ENCODE data around the gene ITGB3BP. TPM values are rescaled to one million over a fixed set of nuclear protein-coding genes. Genes with fewer than 3 reads are reported as not detected.

Gene ITGB3BP
- total RNA-seq, 1 experiment from 2014 or later, result 50.2 TPM

DNA sequence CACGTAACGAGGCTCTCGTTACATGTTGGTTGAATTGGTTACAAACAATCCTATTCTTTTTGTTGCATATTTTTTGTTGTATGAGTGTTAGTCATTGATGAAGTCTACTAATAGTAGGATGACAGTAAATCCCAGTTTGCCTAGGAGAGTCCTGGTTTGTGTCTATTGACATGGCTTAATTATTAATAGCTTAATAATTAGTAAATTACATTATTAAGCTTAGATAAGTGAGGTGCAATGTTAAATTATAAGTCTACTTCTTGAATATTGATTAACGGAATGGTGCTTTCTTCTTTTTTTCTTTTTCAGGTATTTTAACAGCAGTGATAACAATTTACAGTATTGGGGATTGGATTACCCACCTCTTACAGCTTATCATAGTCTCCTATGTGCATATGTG, 121.1 kb downstream of the ITGB3BP start:
- CTCF ChIA-PET, result no interaction called here
- peaks cover 15% of the 10 kb centered on the region for H3K36me3 Mint-ChIP-seq

More for the DNA sequence above, 121.1 kb downstream of the ITGB3BP start:
- DNase-seq (ENCODE audit: low spot score) (no peak), ATAC-seq (no peak)
- Mint-ChIP-seq H3K4me3 (no peak overlapping the region), H3K9me3 (peaks cover 8% of the 10 kb centered on the region), H3K27me3 (ENCODE audit: low read depth) (no peaks in the 10 kb centered on the region), H3K4me1 (0 out of 2 replicates have a peak, but pooled peaks cover 2% of the 10 kb centered on the region), H3K27ac (no peak overlapping the region)
- TF ChIP-seq SMAD4 (CRISPR knock-in tag; IDR thresholded peaks at IDR 0.05) (no peak), CREB1 (CRISPR knock-in tag; IDR thresholded peaks at IDR 0.05) (no peak), ZNF396 (CRISPR knock-in tag; IDR thresholded peaks at IDR 0.05; ENCODE audit: borderline replicate concordance) (no peak), ZNF423 (CRISPR knock-in tag; IDR thresholded peaks at IDR 0.05) (no peak), SMAD3 (CRISPR knock-in tag; IDR thresholded peaks at IDR 0.05; ENCODE audit: borderline replicate concordance) (no peak), RELA (CRISPR knock-in tag; IDR thresholded peaks at IDR 0.05; ENCODE audit: borderline replicate concordance) (no peak), RORB (CRISPR knock-in tag; IDR thresholded peaks at IDR 0.05) (no peak), CBFB (CRISPR knock-in tag; IDR thresholded peaks at IDR 0.05; ENCODE audit: low read depth) (no peak), JUN (CRISPR knock-in tag; IDR thresholded peaks at IDR 0.05) (no peak), PRRX2 (CRISPR knock-in tag; IDR thresholded peaks at IDR 0.05) (no peak), FOXK1 (CRISPR knock-in tag; IDR thresholded peaks at IDR 0.05) (no peak), ZNF121 (CRISPR knock-in tag; IDR thresholded peaks at IDR 0.05) (no peak), CREM (CRISPR knock-in tag; IDR thresholded peaks at IDR 0.05) (no peak), MYBL2 (CRISPR knock-in tag; IDR thresholded peaks at IDR 0.05) (no peak)
- TF ChIP-seq, protein P1, sequence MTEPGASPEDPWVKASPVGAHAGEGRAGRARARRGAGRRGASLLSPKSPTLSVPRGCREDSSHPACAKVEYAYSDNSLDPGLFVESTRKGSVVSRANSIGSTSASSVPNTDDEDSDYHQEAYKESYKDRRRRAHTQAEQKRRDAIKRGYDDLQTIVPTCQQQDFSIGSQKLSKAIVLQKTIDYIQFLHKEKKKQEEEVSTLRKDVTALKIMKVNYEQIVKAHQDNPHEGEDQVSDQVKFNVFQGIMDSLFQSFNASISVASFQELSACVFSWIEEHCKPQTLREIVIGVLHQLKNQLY (CRISPR knock-in tag; IDR thresholded peaks at IDR 0.05), result no peak
- TF ChIP-seq, protein P2, sequence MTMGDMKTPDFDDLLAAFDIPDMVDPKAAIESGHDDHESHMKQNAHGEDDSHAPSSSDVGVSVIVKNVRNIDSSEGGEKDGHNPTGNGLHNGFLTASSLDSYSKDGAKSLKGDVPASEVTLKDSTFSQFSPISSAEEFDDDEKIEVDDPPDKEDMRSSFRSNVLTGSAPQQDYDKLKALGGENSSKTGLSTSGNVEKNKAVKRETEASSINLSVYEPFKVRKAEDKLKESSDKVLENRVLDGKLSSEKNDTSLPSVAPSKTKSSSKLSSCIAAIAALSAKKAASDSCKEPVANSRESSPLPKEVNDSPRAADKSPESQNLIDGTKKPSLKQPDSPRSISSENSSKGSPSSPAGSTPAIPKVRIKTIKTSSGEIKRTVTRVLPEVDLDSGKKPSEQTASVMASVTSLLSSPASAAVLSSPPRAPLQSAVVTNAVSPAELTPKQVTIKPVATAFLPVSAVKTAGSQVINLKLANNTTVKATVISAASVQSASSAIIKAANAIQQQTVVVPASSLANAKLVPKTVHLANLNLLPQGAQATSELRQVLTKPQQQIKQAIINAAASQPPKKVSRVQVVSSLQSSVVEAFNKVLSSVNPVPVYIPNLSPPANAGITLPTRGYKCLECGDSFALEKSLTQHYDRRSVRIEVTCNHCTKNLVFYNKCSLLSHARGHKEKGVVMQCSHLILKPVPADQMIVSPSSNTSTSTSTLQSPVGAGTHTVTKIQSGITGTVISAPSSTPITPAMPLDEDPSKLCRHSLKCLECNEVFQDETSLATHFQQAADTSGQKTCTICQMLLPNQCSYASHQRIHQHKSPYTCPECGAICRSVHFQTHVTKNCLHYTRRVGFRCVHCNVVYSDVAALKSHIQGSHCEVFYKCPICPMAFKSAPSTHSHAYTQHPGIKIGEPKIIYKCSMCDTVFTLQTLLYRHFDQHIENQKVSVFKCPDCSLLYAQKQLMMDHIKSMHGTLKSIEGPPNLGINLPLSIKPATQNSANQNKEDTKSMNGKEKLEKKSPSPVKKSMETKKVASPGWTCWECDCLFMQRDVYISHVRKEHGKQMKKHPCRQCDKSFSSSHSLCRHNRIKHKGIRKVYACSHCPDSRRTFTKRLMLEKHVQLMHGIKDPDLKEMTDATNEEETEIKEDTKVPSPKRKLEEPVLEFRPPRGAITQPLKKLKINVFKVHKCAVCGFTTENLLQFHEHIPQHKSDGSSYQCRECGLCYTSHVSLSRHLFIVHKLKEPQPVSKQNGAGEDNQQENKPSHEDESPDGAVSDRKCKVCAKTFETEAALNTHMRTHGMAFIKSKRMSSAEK (CRISPR knock-in tag; IDR thresholded peaks at IDR 0.05; ENCODE audit: borderline replicate concordance), result no peak
- TF ChIP-seq, protein P3, sequence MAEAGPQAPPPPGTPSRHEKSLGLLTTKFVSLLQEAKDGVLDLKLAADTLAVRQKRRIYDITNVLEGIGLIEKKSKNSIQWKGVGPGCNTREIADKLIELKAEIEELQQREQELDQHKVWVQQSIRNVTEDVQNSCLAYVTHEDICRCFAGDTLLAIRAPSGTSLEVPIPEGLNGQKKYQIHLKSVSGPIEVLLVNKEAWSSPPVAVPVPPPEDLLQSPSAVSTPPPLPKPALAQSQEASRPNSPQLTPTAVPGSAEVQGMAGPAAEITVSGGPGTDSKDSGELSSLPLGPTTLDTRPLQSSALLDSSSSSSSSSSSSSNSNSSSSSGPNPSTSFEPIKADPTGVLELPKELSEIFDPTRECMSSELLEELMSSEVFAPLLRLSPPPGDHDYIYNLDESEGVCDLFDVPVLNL (CRISPR knock-in tag; IDR thresholded peaks at IDR 0.05; ENCODE audit: borderline replicate concordance, low read depth), result no peak
- TF ChIP-seq, protein P4, sequence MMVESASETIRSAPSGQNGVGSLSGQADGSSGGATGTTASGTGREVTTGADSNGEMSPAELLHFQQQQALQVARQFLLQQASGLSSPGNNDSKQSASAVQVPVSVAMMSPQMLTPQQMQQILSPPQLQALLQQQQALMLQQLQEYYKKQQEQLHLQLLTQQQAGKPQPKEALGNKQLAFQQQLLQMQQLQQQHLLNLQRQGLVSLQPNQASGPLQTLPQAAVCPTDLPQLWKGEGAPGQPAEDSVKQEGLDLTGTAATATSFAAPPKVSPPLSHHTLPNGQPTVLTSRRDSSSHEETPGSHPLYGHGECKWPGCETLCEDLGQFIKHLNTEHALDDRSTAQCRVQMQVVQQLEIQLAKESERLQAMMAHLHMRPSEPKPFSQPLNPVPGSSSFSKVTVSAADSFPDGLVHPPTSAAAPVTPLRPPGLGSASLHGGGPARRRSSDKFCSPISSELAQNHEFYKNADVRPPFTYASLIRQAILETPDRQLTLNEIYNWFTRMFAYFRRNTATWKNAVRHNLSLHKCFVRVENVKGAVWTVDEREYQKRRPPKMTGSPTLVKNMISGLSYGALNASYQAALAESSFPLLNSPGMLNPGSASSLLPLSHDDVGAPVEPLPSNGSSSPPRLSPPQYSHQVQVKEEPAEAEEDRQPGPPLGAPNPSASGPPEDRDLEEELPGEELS (CRISPR knock-in tag; IDR thresholded peaks at IDR 0.05), result no peak
- TF ChIP-seq, protein P5, sequence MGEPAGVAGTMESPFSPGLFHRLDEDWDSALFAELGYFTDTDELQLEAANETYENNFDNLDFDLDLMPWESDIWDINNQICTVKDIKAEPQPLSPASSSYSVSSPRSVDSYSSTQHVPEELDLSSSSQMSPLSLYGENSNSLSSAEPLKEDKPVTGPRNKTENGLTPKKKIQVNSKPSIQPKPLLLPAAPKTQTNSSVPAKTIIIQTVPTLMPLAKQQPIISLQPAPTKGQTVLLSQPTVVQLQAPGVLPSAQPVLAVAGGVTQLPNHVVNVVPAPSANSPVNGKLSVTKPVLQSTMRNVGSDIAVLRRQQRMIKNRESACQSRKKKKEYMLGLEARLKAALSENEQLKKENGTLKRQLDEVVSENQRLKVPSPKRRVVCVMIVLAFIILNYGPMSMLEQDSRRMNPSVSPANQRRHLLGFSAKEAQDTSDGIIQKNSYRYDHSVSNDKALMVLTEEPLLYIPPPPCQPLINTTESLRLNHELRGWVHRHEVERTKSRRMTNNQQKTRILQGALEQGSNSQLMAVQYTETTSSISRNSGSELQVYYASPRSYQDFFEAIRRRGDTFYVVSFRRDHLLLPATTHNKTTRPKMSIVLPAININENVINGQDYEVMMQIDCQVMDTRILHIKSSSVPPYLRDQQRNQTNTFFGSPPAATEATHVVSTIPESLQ (CRISPR knock-in tag; IDR thresholded peaks at IDR 0.05), result no peak
- POLR2A ChIA-PET, result no interaction called here

Other genes with a start within 250 kb of the ITGB3BP start
- 27.5 to 37.1 TPM (median 34.7 TPM) in 3 replicates for gene FOXD3, start 200.7 kb downstream of the ITGB3BP start, total RNA-seq (2021)
- 17.6 to 25.4 TPM (median 23.7 TPM) in 3 replicates for gene ALG6, start 155.6 kb downstream of the ITGB3BP start, total RNA-seq (2021)
- gene EFCAB7, start 300 bp upstream of the ITGB3BP start, total RNA-seq (2021), result 2.3 to 4.3 TPM (median 2.8 TPM) in 3 replicates
- 111 to 146 TPM (median 143 TPM) in 3 replicates for gene PGM1, start 70.2 kb upstream of the ITGB3BP start, total RNA-seq (2021)